H9 (cell line): ENCODE results near the gene SPSB4. TPM values are rescaled to one million over a fixed set of nuclear protein-coding genes. Genes with fewer than 3 reads are reported as not detected.

ENCODE experiments used
- DNase-seq: peaks from one replicate; pipeline ENCODE4 v3.0.0-alpha.2; 2017
- H2AFZ ChIP-seq: one replicate; pipeline ENCODE4 v1.6.1; 2013; ENCODE audit warnings: mild to moderate bottlenecking, low read length, control low read depth, moderate library complexity
- H2AK5ac ChIP-seq: 2 replicates; pipeline ENCODE4 v1.6.1; 2013; ENCODE audit warnings: low read length, control low read depth, mixed read lengths; ENCODE audit not compliant: insufficient read length
- H2BK120ac ChIP-seq: one replicate; pipeline ENCODE4 v1.6.1; 2013; ENCODE audit warnings: low read depth, mild to moderate bottlenecking, low read length, control low read depth, inconsistent platforms; ENCODE audit not compliant: poor library complexity, severe bottlenecking
- H2BK12ac ChIP-seq: 2 replicates; pipeline ENCODE4 v1.6.1; 2013; ENCODE audit warnings: low read length, control low read depth, mixed read lengths, low read depth; ENCODE audit not compliant: insufficient read length
- H2BK15ac ChIP-seq: 2 replicates; pipeline ENCODE4 v1.6.1; 2013; ENCODE audit warnings: low read depth, low read length, control low read depth
- H2BK20ac ChIP-seq: one replicate; pipeline ENCODE4 v1.6.1; 2013; ENCODE audit warnings: low read depth, mild to moderate bottlenecking, low read length, control low read depth, inconsistent platforms; ENCODE audit not compliant: poor library complexity, severe bottlenecking
- H2BK5ac ChIP-seq: 2 replicates; pipeline ENCODE4 v1.6.1; 2013; ENCODE audit warnings: low read length, control low read depth, mixed read lengths; ENCODE audit not compliant: insufficient read length
- H3K14ac ChIP-seq: 2 replicates; pipeline ENCODE4 v1.6.1; 2013; ENCODE audit warnings: low read length, control low read depth; ENCODE audit not compliant: insufficient read depth
- H3K18ac ChIP-seq: 2 replicates; pipeline ENCODE4 v1.6.1; 2013; ENCODE audit warnings: low read depth, mild to moderate bottlenecking, mixed read lengths, low read length, control low read depth; ENCODE audit not compliant: insufficient read length
- H3K23ac ChIP-seq: 2 replicates; pipeline ENCODE4 v1.6.1; 2013; ENCODE audit warnings: low read length, control low read depth, mixed read lengths, low read depth; ENCODE audit not compliant: insufficient read length
- H3K23me2 ChIP-seq: 2 replicates; pipeline ENCODE4 v1.6.1; 2013; ENCODE audit warnings: low read depth, mild to moderate bottlenecking, mixed read lengths, low read length, control low read depth; ENCODE audit not compliant: insufficient read length, poor library complexity, severe bottlenecking
- H3K27ac ChIP-seq: 2 replicates; pipeline ENCODE4 v1.5.1; 2013; ENCODE audit warnings: low read length, control low read depth, mixed read lengths, low read depth; ENCODE audit not compliant: insufficient read length
- H3K27me3 ChIP-seq: 2 replicates; pipeline ENCODE4 v1.6.1; 2013; ENCODE audit warnings: low read length, control low read depth, inconsistent platforms; ENCODE audit not compliant: insufficient read depth
- H3K4ac ChIP-seq: 2 replicates; pipeline ENCODE4 v1.6.1; 2013; ENCODE audit warnings: low read depth, mild to moderate bottlenecking, control low read depth, inconsistent platforms, low read length, moderate library complexity
- H3K4me1 ChIP-seq: 2 replicates; pipeline ENCODE4 v1.6.1; 2013; ENCODE audit warnings: low read length, control low read depth, inconsistent platforms; ENCODE audit not compliant: insufficient read depth
- H3K4me2 ChIP-seq: 2 replicates; pipeline ENCODE4 v1.6.1; 2013; ENCODE audit warnings: low read length, control low read depth, mixed read lengths; ENCODE audit not compliant: insufficient read length, insufficient read depth
- H3K56ac ChIP-seq: 2 replicates; pipeline ENCODE4 v1.6.1; 2013; ENCODE audit warnings: low read depth, mild to moderate bottlenecking, mixed read lengths, low read length, control low read depth; ENCODE audit not compliant: insufficient read length
- H3K79me1 ChIP-seq: 2 replicates; pipeline ENCODE4 v1.6.1; 2013; ENCODE audit warnings: low read depth, mild to moderate bottlenecking, moderate library complexity, low read length, control low read depth, inconsistent platforms; ENCODE audit not compliant: insufficient read depth, poor library complexity, severe bottlenecking
- H3K79me2 ChIP-seq: 2 replicates; pipeline ENCODE4 v1.6.1; 2013; ENCODE audit warnings: low read length, control low read depth, inconsistent platforms; ENCODE audit not compliant: insufficient read depth
- H3K9ac ChIP-seq: 2 replicates; pipeline ENCODE4 v1.6.1; 2013; ENCODE audit warnings: low read length, control low read depth, mixed read lengths; ENCODE audit not compliant: insufficient read length; ENCODE audit errors: extremely low read depth
- H3K9me3 ChIP-seq: one replicate; pipeline ENCODE4 v1.6.1; 2013; ENCODE audit warnings: low read depth, low read length, inconsistent platforms; ENCODE audit not compliant: control insufficient read depth
- H3T11ph ChIP-seq: one replicate; pipeline ENCODE4 v1.6.1; 2013; ENCODE audit warnings: mild to moderate bottlenecking, low read length, control low read depth, inconsistent platforms
- H4K20me1 ChIP-seq: one replicate; pipeline ENCODE4 v1.6.1; 2013; ENCODE audit not compliant: control insufficient read depth, insufficient read length, insufficient read depth
- H4K5ac ChIP-seq: 2 replicates; pipeline ENCODE4 v1.6.1; 2013; ENCODE audit warnings: low read depth, mild to moderate bottlenecking, mixed read lengths, low read length, control low read depth; ENCODE audit not compliant: insufficient read length
- H4K8ac ChIP-seq: replicated peaks from 2 replicates; pipeline ENCODE4 v1.6.1; 2013; ENCODE audit warnings: low read length, control low read depth, mixed read lengths, low read depth; ENCODE audit not compliant: insufficient read length
- H4K91ac ChIP-seq: 2 replicates; pipeline ENCODE4 v1.6.1; 2013; ENCODE audit warnings: low read depth, mild to moderate bottlenecking, moderate library complexity, mixed read lengths, low read length, control low read depth; ENCODE audit not compliant: insufficient read length
- H3K27ac Mint-ChIP-seq, 3 experiments: 2 replicates in 2 of 3; 3 replicates in 1 of 3; pipeline ENCODE4 v1.8.0; 2020 to 2021; ENCODE audit warnings: mixed read lengths in 3 of 3, mild to moderate bottlenecking in 1 of 3, moderate library complexity in 1 of 3
- H3K27me3 Mint-ChIP-seq: 2 replicates; pipeline ENCODE4 v1.8.0; 2021; ENCODE audit warnings: low read depth, mild to moderate bottlenecking, moderate library complexity, mixed read lengths
- H3K36me3 Mint-ChIP-seq, 3 experiments: 2 replicates in 2 of 3; 3 replicates in 1 of 3; pipeline ENCODE4 v1.8.0; 2020 to 2021; ENCODE audit warnings: low read depth in 3 of 3, mixed read lengths in 3 of 3; ENCODE audit not compliant: insufficient read depth in 1 of 3
- H3K4me1 Mint-ChIP-seq, 2 experiments: 2 replicates each; pipeline ENCODE4 v1.8.0; 2020; ENCODE audit warnings: mixed read lengths in 2 of 2
- H3K4me3 Mint-ChIP-seq, 2 experiments: 2 replicates in 1 of 2; 3 replicates in 1 of 2; pipeline ENCODE4 v1.8.0; 2020 to 2021; ENCODE audit warnings: mild to moderate bottlenecking in 2 of 2, mixed read lengths in 2 of 2, moderate library complexity in 1 of 2
- H3K9me3 Mint-ChIP-seq, 2 experiments: 2 replicates in 1 of 2; 3 replicates in 1 of 2; pipeline ENCODE4 v1.8.0; 2020; ENCODE audit warnings: mild to moderate bottlenecking in 2 of 2, mixed read lengths in 2 of 2, moderate library complexity in 1 of 2
- WGBS: extraction: QIAGEN DNeasy Blood & Tissue Kit; methylation state at CpG from one replicate; pipeline ENCODE4 v1.1.7; 2013; ENCODE audit warnings: missing lambda C conversion rate, low lambda C conversion rate, mixed read lengths; ENCODE audit not compliant: insufficient read length; ENCODE audit errors: extremely low coverage; 5-methylcytosine and 5-hydroxymethylcytosine counted together
- total RNA-seq: library from RNA; stranded (reverse); gene quantifications from 2 replicates; pipeline ENCODE4 v1.2.1, GENCODE V29; 2021
- TF ChIP-seq, protein P1 (sequence below): fragments of 200-600 bp; sonication (generic); conservative IDR thresholded peaks from 3 replicates; pipeline ENCODE4 v1.8.0; 2021; ENCODE audit warnings: antibody characterized with exemption, mild to moderate bottlenecking

The SPSB4 gene
- total RNA-seq, 1 experiment from 2014 or later = 6.2 TPM

GRCh38 chr3:141067206-141067974, 16.2 kb downstream of the SPSB4 start:
- H4K91ac ChIP-seq = no peak overlapping the region
- H3K79me2 ChIP-seq = no peaks in the 10 kb centered on the region
- peaks cover 0 to 4% (median 0%) of the 10 kb centered on the region in 3 experiments; a peak in 3 of 7 replicates for H3K36me3 Mint-ChIP-seq
- H2BK120ac ChIP-seq = no peak overlapping the region
- no peak overlapping the region for H2AFZ ChIP-seq
- no peak overlapping the region for H3K4me2 ChIP-seq
- H3K79me1 ChIP-seq = no peaks in the 10 kb centered on the region
- H2BK12ac ChIP-seq = no peak overlapping the region
- H4K8ac ChIP-seq = no peak overlapping the region
- H2AK5ac ChIP-seq = no peak overlapping the region
- H3T11ph ChIP-seq = no peak overlapping the region
- WGBS = no CpG with 5 or more reads among the region's 8 CpGs
- H3K4me1 Mint-ChIP-seq = peaks cover 38 to 45% of the 10 kb centered on the region in 2 experiments
- no peak overlapping the region for H3K23ac ChIP-seq
- H3K9ac ChIP-seq = no peak overlapping the region
- no peak overlapping the region for H3K56ac ChIP-seq
- no peaks in the 10 kb centered on the region for H3K23me2 ChIP-seq
- no peak overlapping the region for H3K27ac ChIP-seq
- H2BK20ac ChIP-seq = no peak overlapping the region
- H3K18ac ChIP-seq = no peak overlapping the region
- H3K4ac ChIP-seq = no peak overlapping the region
- H3K27me3 Mint-ChIP-seq = peaks cover 50% of the 10 kb centered on the region
- no peak overlapping the region for H3K27ac Mint-ChIP-seq
- H3K4me1 ChIP-seq = peaks cover 20% of the 10 kb centered on the region
- no peaks in the 10 kb centered on the region for H3K9me3 Mint-ChIP-seq
- H3K14ac ChIP-seq = no peak overlapping the region
- TF ChIP-seq, protein P1, sequence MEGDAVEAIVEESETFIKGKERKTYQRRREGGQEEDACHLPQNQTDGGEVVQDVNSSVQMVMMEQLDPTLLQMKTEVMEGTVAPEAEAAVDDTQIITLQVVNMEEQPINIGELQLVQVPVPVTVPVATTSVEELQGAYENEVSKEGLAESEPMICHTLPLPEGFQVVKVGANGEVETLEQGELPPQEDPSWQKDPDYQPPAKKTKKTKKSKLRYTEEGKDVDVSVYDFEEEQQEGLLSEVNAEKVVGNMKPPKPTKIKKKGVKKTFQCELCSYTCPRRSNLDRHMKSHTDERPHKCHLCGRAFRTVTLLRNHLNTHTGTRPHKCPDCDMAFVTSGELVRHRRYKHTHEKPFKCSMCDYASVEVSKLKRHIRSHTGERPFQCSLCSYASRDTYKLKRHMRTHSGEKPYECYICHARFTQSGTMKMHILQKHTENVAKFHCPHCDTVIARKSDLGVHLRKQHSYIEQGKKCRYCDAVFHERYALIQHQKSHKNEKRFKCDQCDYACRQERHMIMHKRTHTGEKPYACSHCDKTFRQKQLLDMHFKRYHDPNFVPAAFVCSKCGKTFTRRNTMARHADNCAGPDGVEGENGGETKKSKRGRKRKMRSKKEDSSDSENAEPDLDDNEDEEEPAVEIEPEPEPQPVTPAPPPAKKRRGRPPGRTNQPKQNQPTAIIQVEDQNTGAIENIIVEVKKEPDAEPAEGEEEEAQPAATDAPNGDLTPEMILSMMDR = no peak
- H3K27me3 ChIP-seq = no peaks in the 10 kb centered on the region; the same call in 1 of the 2 replicates
- H2BK15ac ChIP-seq = no peak overlapping the region
- H3K4me3 Mint-ChIP-seq = no peak overlapping the region
- H2BK5ac ChIP-seq = no peak overlapping the region
- DNase-seq = no peak
- no peaks in the 10 kb centered on the region for H4K20me1 ChIP-seq
- no peak overlapping the region for H4K5ac ChIP-seq
- no peaks in the 10 kb centered on the region for H3K9me3 ChIP-seq
